DND-41 (cell line): Measurements from ENCODE around the gene RGS8.

Experiments used
- EZH2 ChIP-seq: IDR thresholded peaks from 3 replicates; pipeline ENCODE4 v1.6.1; 2012; ENCODE audit warnings: borderline replicate concordance, low read depth, mild to moderate bottlenecking, moderate library complexity, low read length, inconsistent platforms; ENCODE audit not compliant: severe bottlenecking
- TF ChIP-seq, protein P1 (sequence below): IDR thresholded peaks from 2 replicates; pipeline ENCODE4 v1.5.1; 2012; ENCODE audit warnings: borderline replicate concordance, low read length, moderate library complexity, mild to moderate bottlenecking; ENCODE audit not compliant: poor library complexity, severe bottlenecking; ENCODE audit errors: extremely low read depth

DNA sequence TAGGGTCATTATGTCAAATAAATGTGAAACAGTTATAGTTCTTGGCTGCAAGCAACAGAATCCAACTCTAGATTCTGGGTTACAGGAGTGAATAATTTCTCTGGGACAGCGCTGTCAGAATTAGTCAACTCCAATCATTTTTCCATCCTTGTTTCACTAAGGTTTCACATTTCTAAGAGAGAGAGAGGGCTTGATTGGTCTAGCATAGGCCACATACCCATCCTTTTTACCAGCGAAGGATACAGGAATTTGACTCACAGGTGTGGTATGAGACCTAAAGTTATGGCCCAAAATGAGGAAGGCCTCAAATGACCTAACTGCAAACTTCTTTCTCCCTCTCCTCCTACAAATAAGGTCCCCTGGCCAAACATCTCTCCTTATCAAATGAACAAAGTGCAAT, 25.5 kb upstream of the RGS8 start:
- TF ChIP-seq, protein P1, sequence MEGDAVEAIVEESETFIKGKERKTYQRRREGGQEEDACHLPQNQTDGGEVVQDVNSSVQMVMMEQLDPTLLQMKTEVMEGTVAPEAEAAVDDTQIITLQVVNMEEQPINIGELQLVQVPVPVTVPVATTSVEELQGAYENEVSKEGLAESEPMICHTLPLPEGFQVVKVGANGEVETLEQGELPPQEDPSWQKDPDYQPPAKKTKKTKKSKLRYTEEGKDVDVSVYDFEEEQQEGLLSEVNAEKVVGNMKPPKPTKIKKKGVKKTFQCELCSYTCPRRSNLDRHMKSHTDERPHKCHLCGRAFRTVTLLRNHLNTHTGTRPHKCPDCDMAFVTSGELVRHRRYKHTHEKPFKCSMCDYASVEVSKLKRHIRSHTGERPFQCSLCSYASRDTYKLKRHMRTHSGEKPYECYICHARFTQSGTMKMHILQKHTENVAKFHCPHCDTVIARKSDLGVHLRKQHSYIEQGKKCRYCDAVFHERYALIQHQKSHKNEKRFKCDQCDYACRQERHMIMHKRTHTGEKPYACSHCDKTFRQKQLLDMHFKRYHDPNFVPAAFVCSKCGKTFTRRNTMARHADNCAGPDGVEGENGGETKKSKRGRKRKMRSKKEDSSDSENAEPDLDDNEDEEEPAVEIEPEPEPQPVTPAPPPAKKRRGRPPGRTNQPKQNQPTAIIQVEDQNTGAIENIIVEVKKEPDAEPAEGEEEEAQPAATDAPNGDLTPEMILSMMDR: no peak
- TF ChIP-seq EZH2: no peak
